ENCODE measurements around the gene SPECC1. TPM values are rescaled to one million over a fixed set of nuclear protein-coding genes. Genes with fewer than 3 reads are reported as not detected.

Gene SPECC1
- total and polyA plus RNA-seq, 9 of the 15 experiments (the other 6 are each of a cell fraction or from before 2014, with no cell fraction given), result 2.4 to 19.6 (median 14.7) TPM

GRCh38 chr17:20173091-20173490 lies 163.9 kb downstream of the SPECC1 start (continued):
- TF ChIP-seq, protein P1, sequence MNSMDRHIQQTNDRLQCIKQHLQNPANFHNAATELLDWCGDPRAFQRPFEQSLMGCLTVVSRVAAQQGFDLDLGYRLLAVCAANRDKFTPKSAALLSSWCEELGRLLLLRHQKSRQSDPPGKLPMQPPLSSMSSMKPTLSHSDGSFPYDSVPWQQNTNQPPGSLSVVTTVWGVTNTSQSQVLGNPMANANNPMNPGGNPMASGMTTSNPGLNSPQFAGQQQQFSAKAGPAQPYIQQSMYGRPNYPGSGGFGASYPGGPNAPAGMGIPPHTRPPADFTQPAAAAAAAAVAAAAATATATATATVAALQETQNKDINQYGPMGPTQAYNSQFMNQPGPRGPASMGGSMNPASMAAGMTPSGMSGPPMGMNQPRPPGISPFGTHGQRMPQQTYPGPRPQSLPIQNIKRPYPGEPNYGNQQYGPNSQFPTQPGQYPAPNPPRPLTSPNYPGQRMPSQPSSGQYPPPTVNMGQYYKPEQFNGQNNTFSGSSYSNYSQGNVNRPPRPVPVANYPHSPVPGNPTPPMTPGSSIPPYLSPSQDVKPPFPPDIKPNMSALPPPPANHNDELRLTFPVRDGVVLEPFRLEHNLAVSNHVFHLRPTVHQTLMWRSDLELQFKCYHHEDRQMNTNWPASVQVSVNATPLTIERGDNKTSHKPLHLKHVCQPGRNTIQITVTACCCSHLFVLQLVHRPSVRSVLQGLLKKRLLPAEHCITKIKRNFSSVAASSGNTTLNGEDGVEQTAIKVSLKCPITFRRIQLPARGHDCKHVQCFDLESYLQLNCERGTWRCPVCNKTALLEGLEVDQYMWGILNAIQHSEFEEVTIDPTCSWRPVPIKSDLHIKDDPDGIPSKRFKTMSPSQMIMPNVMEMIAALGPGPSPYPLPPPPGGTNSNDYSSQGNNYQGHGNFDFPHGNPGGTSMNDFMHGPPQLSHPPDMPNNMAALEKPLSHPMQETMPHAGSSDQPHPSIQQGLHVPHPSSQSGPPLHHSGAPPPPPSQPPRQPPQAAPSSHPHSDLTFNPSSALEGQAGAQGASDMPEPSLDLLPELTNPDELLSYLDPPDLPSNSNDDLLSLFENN (IDR thresholded peaks at IDR 0.05; ENCODE audit: low read depth in 2 of 2, low read length in 2 of 2), result no peak
- no peak for TF ChIP-seq ZNF431 (CRISPR knock-in tag; IDR thresholded peaks at IDR 0.05)

- intact Hi-C loops (cut with micrococcal nuclease) (no loop called here), in situ Hi-C loops (cut with MboI) (no loop called here)
- no TSS peak for BruUV-seq (replicated peaks)
- peak overlapping the region; percentile 22 to 69; a peak in 1 of 4 replicates for H3K9ac ChIP-seq (ENCODE audit: insufficient read depth in 1 of 2, low read depth in 2 of 2, low read length in 2 of 2)
- peak; percentile 66 for ATAC-seq
- no peaks in the 10 kb centered on the region for H3K9me1 ChIP-seq (ENCODE audit: control insufficient read depth, insufficient read depth, low read length)
- CTCF ChIA-PET (ENCODE audit: low intra/inter-chr PET ratio), result no interaction called here
- no peaks in the 10 kb centered on the region for H3K9me3 ChIP-seq (replicated peaks; ENCODE audit: control insufficient read depth, insufficient read depth, low read depth, low read length)
- peak in 2 of 4 experiments; percentile 25 to 41 for DNase-seq (ENCODE audit: extremely low read depth in 1 of 4, low spot score in 3 of 4)
- peaks cover 3 to 9% of the 10 kb centered on the region in 2 experiments; a peak in 3 of 5 replicates for H3K4me1 ChIP-seq (replicated peaks in 1 of 2; ENCODE audit: control insufficient read depth in 2 of 2, insufficient read depth in 2 of 2, low read length in 2 of 2)
- no peaks in the 10 kb centered on the region; the same call in 1 of the 2 replicates for H4K20me1 ChIP-seq (replicated peaks; ENCODE audit: control insufficient read depth, insufficient read depth, low read length)
- H3K79me2 ChIP-seq (ENCODE audit: control insufficient read depth, insufficient read depth, low read length), result no peaks in the 10 kb centered on the region
- H3K27ac ChIP-seq (ENCODE audit: extremely low read depth, low read depth, low read length), result no peak overlapping the region
- no peak overlapping the region for H3K4me3 ChIP-seq
- POLR2A ChIA-PET, result interaction anchor here (0.7 kb wide), 1 partner anchor 757 kb away, joined by 4 read pairs; no protein-coding TSS in a partner anchor
- FAIRE-seq, result no peak
- H3K4me2 ChIP-seq (ENCODE audit: insufficient read depth, low read length), result no peak overlapping the region; the same call in 1 of the 2 replicates
- H3K36me3 ChIP-seq (ENCODE audit: control insufficient read depth, insufficient read depth, low read length), result no peaks in the 10 kb centered on the region
- peak overlapping the region; percentile 49; the same call in 1 of the 2 replicates for H2AFZ ChIP-seq (ENCODE audit: low read depth, low read length)
- WGBS (ENCODE audit: insufficient coverage, low coverage, missing lambda C conversion rate), result 25% methylated on average over 10 of the region's 12 CpGs
- H3K27me3 ChIP-seq (ENCODE audit: control insufficient read depth in 2 of 2, insufficient read depth in 2 of 2, low read length in 2 of 2), result no peaks in the 10 kb centered on the region
- TF ChIP-seq FOXA1 (IDR thresholded peaks at IDR 0.05; ENCODE audit: borderline replicate concordance) (no peak), NR2C2 (CRISPR knock-in tag; IDR thresholded peaks at IDR 0.05) (no peak), NR2C2 (tag; IDR thresholded peaks at IDR 0.05) (peak; percentile 46; the same call in 1 of the 2 replicates), SIX5 (IDR thresholded peaks at IDR 0.05; ENCODE audit: borderline replicate concordance in 1 of 2, insufficient read depth in 1 of 2, low read depth in 1 of 2, low read length in 2 of 2) (no peak), ZNF124 (CRISPR knock-in tag; IDR thresholded peaks at IDR 0.05) (no peak), PRDM10 (IDR thresholded peaks at IDR 0.05; ENCODE audit: partially characterized antibody) (no peak)
- TF ChIP-seq, protein P2, sequence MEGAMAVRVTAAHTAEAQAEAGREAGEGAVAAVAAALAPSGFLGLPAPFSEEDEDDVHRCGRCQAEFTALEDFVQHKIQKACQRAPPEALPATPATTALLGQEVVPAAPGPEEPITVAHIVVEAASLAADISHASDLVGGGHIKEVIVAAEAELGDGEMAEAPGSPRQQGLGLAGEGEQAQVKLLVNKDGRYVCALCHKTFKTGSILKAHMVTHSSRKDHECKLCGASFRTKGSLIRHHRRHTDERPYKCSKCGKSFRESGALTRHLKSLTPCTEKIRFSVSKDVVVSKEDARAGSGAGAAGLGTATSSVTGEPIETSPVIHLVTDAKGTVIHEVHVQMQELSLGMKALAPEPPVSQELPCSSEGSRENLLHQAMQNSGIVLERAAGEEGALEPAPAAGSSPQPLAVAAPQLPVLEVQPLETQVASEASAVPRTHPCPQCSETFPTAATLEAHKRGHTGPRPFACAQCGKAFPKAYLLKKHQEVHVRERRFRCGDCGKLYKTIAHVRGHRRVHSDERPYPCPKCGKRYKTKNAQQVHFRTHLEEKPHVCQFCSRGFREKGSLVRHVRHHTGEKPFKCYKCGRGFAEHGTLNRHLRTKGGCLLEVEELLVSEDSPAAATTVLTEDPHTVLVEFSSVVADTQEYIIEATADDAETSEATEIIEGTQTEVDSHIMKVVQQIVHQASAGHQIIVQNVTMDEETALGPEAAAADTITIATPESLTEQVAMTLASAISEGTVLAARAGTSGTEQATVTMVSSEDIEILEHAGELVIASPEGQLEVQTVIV (CRISPR knock-in tag; IDR thresholded peaks at IDR 0.05; ENCODE audit: borderline replicate concordance), result no peak
Observed at GRCh38 chr17:20174588-20175265, 165.6 kb downstream of the SPECC1 start.
